Heart right ventricle (tissue), 16 donors: ENCODE results near the gene SALL4. TPM values are rescaled to one million over a fixed set of nuclear protein-coding genes. Genes with fewer than 3 reads are reported as not detected.
"Not testable (repeated sequence)": the region's sequence is repeated elsewhere in the genome, so short reads cannot be mapped to it uniquely, and the experiment has no call there.

ENCODE experiments used
- ATAC-seq, 8 donors: fragments of 200-7000 bp; cut with Tn5 transposase; one replicate each; pipeline ENCODE4 v1.9.1; 2020; ENCODE audit warnings: mild to moderate bottlenecking in 8 of 8, moderate library complexity in 8 of 8, moderate number of reproducible peaks in 1 of 8
- DNase-seq, 2 donors: peaks; one replicate each; pipeline ENCODE4 v3.0.0-alpha.2; 2020
- H3K27ac ChIP-seq, 10 donors: fragments of 200-600 bp; sonication (generic) in 2 of 10; one replicate each; pipeline versions ENCODE4 v1.5.0 to v1.8.0; 2020 to 2022; ENCODE audit warnings: mild to moderate bottlenecking in 3 of 10
- H3K27me3 ChIP-seq, 7 donors: fragments of 200-600 bp; one replicate each; pipeline ENCODE4 v1.8.0; 2021 to 2022; ENCODE audit warnings: mild to moderate bottlenecking in 2 of 7
- H3K36me3 ChIP-seq, 9 donors: fragments of 200-600 bp; sonication (generic) in 1 of 9; one replicate each; pipeline versions ENCODE4 v1.5.0 to v1.8.0; 2020 to 2022; ENCODE audit warnings: mild to moderate bottlenecking in 2 of 9
- H3K4me1 ChIP-seq, 9 donors: fragments of 200-600 bp; sonication (generic) in 1 of 9; one replicate each; pipeline versions ENCODE4 v1.5.0 to v1.8.0; 2020 to 2022; ENCODE audit warnings: mild to moderate bottlenecking in 4 of 9
- H3K4me3 ChIP-seq, 10 donors: fragments of 200-600 bp; sonication (generic) in 2 of 10; one replicate each; pipeline versions ENCODE4 v1.5.0 to v1.8.0; 2020 to 2022; ENCODE audit warnings: mild to moderate bottlenecking in 7 of 10, moderate library complexity in 2 of 10
- H3K9me3 ChIP-seq, 11 donors: fragments of 200-600 bp in 10 of 11; sonication (generic) in 2 of 11; one replicate each; pipeline versions ENCODE4 v1.5.0 to v1.8.0; 2013 to 2022; ENCODE audit warnings: mild to moderate bottlenecking in 2 of 11, control low read depth in 1 of 11, moderate library complexity in 1 of 11
- CTCF ChIP-seq, 9 donors: fragments of 200-600 bp; sonication (generic) in 2 of 9; IDR thresholded peaks; one replicate each; pipeline versions ENCODE4 v1.5.0 to v1.8.0; 2021 to 2022; ENCODE audit warnings: antibody characterized with exemption in 9 of 9, mild to moderate bottlenecking in 5 of 9, moderate library complexity in 1 of 9
- WGBS, 2 donors: extraction: QIAGEN DNeasy Blood & Tissue Kit; methylation state at CpG; one replicate each; pipeline ENCODE4 v1.1.7; 2013; ENCODE audit warnings: inconsistent platforms in 1 of 2; 5-methylcytosine and 5-hydroxymethylcytosine counted together
- intact Hi-C, 10 donors: fragments of 100-400 bp; cut with DNase I; formaldehyde crosslinking; loops; one replicate each; pipeline versions ENCODE4 v1.11.1 to v1.14.2; 2022
- polyA plus RNA-seq, 2 donors: library from polyadenylated mRNA; stranded (reverse); fragments of 200-250 nt; gene quantifications; one replicate each; pipeline ENCODE4 v1.2.3, GENCODE V29; 2013
- total RNA-seq, 10 donors: library from RNA; stranded (reverse); fragmentation: NEBNext Ultra II Directional in 3 of 10; extraction: Animal tissue kit (Norgen Biotek cat#: 25700) in 3 of 10; gene quantifications; one replicate each; pipeline versions ENCODE4 v1.2.1 to v1.2.4, GENCODE V29; 2021 to 2023
- donor health status: Arrhythmogenic right ventricular cardiomyopathy.
- donor health status: ischemic (EF 13 %, LVEDD 7.1; RV severe dilation, severe dysfunction).
- donor health status: healthy with polysubstance abuse.
- donor health status: DM: no; HTN: yes; CAD: no.
- donor health status: DM: no; HTN: no; CAD: no.
- donor health status: ischemic (EF 25% LVEDD 6.9; RV normal size, moderate dysfunction).
- donor health status: ischemic (EF 25% LVEDD 5.7; RV mildly dilated, moderate dysfunction).
- donor health status: healthy.
- donor health status: DM: yes; HTN: yes; CAD: no.
- donor health status: Ischemic cardiomyopathy.
- donor health status: ischemic (EF 35%, LVEDD 5.7; RV mildly dilated, moderate dysfunction).
- donor health status: nonischemic (EF 11% LVEDD 7.7; RV severe dilation, severe dysfunction).
- donor health status: DM: yes; HTN: yes; CAD: no.
- donor health status: PGD.
- donor health status: ischemic (EF 29% LVEDD 5.4; RV normal size, mild dysfunction).
- donor health status: nonischemic (EF 23%, LVEDD 6.1; RV moderate dilation, normal function).

SALL4 gene
- total and polyA plus RNA-seq, 12 donors, result 0.01 to 0.22 (median 0.06) TPM; not detected in 6

- Histone ChIP-seq H3K27me3 (no peaks in the 10 kb centered on the region), H3K4me1 (peaks cover 0 to 19% (median 7%) of the 10 kb centered on the region in 9 donors), H3K4me3 (no peak overlapping the region), H3K36me3 (no peaks in the 10 kb centered on the region), H3K9me3 (peaks cover 0 to 3% (median 0%) of the 10 kb centered on the region in 11 donors), H3K27ac (no peak overlapping the region)
- no peak for TF ChIP-seq CTCF (IDR thresholded peaks at IDR 0.05)
- WGBS, 2 donors, result 92 to 97% methylated on average over 3 of the region's 3 CpGs
- no peak for DNase-seq
- ATAC-seq, result no peak
- intact Hi-C loops, result no loop called here
Measured at GRCh38 chr20:51740838-51741237, 61.5 kb downstream of the SALL4 start.

DNA sequence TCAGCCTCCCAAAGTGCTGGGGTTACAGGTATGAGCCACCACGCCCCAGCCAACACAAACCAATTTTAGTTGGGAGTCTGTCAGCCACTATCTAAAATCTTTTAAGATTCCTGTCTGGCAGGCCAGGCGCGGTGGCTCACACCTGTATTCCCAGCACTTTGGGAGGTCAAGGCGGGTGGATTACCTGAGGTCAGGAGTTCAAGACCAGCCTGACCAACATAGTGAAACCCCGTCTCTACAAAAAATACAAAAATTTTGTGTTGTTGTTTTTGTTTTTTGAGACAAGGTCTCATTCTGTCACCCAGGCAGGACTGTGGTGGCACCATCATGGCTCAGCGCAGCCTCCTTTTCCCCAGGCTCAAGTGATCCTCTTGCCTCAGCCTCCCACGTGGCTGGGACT, 62.0 kb downstream of the SALL4 start:
- not testable (repeated sequence) for H3K4me3 ChIP-seq
- WGBS, 2 donors, result 97% methylated on average over 6 to 7 of the region's 7 CpGs

DNA sequence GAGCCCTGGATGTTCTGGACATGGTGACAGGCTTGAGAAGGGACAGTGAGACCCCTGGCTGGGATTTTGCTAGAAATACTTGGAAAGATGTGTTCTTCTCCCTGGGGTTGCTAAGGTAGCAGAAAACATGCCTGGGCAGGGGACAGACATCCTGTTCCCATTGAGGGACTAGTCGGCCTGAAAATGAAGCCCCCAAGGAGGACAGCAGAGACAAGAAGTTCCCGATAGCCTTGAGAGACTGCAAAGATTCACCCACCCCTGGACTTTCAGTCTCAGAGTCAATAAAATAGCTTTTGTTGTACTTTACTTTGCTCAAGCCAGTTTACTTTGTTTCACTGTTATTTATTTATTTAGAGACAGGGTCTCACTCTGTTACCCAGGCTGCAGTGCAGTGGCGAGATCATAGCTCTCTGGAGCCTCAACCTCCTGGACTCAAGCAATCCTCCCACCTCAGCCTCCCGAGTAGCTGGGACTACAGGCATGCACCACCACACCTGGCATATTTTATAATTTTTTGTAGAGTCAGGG, 62.5 kb downstream of the SALL4 start:
- no peak overlapping the region for H3K4me3 ChIP-seq
- DNase-seq, result no peak
- no peaks in the 10 kb centered on the region for H3K27me3 ChIP-seq
- no peaks in the 10 kb centered on the region for H3K36me3 ChIP-seq
- intact Hi-C loops, result no loop called here
- no peak for ATAC-seq
- H3K9me3 ChIP-seq, result no peaks in the 10 kb centered on the region
- 90 to 95% methylated on average over 4 of the region's 4 CpGs for WGBS, 2 donors
- H3K27ac ChIP-seq, result no peak overlapping the region
- TF ChIP-seq CTCF (IDR thresholded peaks at IDR 0.05), result no peak
- H3K4me1 ChIP-seq, result peaks cover 0 to 30% (median 7%) of the 10 kb centered on the region in 9 donors

More for the DNA sequence above, 62.0 kb downstream of the SALL4 start:
- H3K36me3 ChIP-seq, H3K27ac ChIP-seq, intact Hi-C loops, DNase-seq, ATAC-seq, H3K9me3 ChIP-seq, H3K27me3 ChIP-seq: not testable (repeated sequence)
- peaks cover 0 to 25% (median 7%) of the 10 kb centered on the region in 9 donors for H3K4me1 ChIP-seq

DNA sequence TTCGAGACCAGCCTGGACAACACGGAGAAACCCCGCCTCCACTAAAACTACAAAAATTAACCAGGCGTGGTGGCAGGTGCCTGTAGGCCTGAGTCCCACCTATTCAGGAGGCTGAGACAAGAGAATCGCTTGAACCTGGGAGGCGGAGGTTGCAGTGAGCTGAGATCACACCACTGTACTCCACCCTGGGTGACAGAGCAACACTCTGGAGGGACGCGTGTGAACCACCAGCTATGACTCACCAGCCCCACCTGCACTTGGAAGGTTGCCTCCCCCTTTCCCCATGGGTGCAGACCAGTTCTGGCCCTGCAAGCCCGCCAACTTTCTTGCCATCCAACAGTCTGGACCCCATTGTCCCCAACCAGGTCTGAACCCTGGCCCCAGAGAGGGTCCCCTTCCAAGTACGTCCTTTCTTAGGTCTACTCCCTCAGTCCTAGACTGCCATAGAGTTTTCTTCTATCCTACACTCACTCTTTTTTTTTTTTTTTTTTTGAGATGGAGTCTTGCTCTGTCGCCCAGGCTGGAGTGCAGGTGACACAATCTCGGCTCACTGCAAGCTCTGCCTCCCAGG, 63.4 kb downstream of the SALL4 start:
- WGBS, 2 donors, result 94 to 98% methylated on average over 12 of the region's 12 CpGs
- no peak overlapping the region for H3K27ac ChIP-seq
- ATAC-seq (no peak), DNase-seq (no peak)
- no peaks in the 10 kb centered on the region for H3K36me3 ChIP-seq
- H3K4me3 ChIP-seq, result no peak overlapping the region
- no peak for TF ChIP-seq CTCF (IDR thresholded peaks at IDR 0.05)
- H3K27me3 ChIP-seq, result no peaks in the 10 kb centered on the region
- H3K9me3 ChIP-seq, result no peaks in the 10 kb centered on the region
- intact Hi-C loops, result loop anchor here in 1 of 10 donors (1.0 kb wide), 1 partner anchor 27 kb away; no protein-coding TSS in a partner anchor
- peaks cover 0 to 30% (median 4%) of the 10 kb centered on the region in 9 donors for H3K4me1 ChIP-seq

GRCh38 chr20:51738261-51738660, 64.1 kb downstream of the SALL4 start:
- ATAC-seq, H3K27ac ChIP-seq, DNase-seq, H3K36me3 ChIP-seq, H3K9me3 ChIP-seq, H3K27me3 ChIP-seq, H3K4me3 ChIP-seq: not testable (repeated sequence)
- WGBS, 2 donors, result 95% methylated on average over 15 of the region's 15 CpGs
- H3K4me1 ChIP-seq, result peaks cover 0 to 30% (median 4%) of the 10 kb centered on the region in 9 donors
- intact Hi-C loops, result loop anchor here in 1 of 10 donors (1.0 kb wide), 1 partner anchor 26 kb away; no protein-coding TSS in a partner anchor
